ENCODE data around the gene YBEY.

Gene YBEY

DNA sequence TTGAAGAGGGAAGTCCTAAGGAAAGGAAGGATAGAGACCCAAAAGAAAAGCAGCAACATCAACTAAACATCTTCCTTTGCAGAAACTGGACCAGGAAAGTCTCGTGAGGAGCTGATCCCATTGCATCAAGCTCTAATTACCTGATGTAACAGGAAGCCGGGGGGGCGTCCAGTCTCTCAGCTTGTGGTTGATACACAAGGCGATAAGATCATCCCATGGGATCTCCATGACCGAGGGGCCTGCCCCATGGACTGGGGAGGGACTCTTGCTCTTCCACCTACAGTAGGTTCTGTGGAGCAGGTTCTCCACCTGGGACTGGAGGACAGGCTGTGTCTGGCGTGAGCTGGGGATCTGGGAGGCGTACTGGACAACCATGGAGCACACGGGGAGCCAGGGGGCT, 42.8 kb upstream of the YBEY start:
- Histone ChIP-seq H3K4me1 (ENCODE audit: control insufficient read depth, insufficient read depth, low read length) (no peaks in the 10 kb centered on the region), H3K4me3 (ENCODE audit: low read depth, low read length) (no peak overlapping the region), H3K9me3 (ENCODE audit: control insufficient read depth, insufficient read depth, low read depth, low read length) (no peaks in the 10 kb centered on the region), H3K36me3 (ENCODE audit: control insufficient read depth in 2 of 2, insufficient read depth in 1 of 2, low read length in 2 of 2) (peaks cover 61 to 95% of the 10 kb centered on the region in 2 experiments), H3K27ac (ENCODE audit: extremely low read depth, low read depth, low read length) (no peak overlapping the region)
- ChIA-PET CTCF (interaction anchor here (1.4 kb wide), 1 partner anchor 9 kb away, joined by 3 read pairs; no protein-coding TSS in a partner anchor), POLR2A (interaction anchor here (1.2 kb wide), 1 partner anchor 11 kb away, joined by 3 read pairs; no protein-coding TSS in a partner anchor)
- no peak for TF ChIP-seq ZSCAN5A (tag by site-specific recombination; IDR thresholded peaks at IDR 0.05)
- no peak for TF ChIP-seq ZNF629 (tag by site-specific recombination; IDR thresholded peaks at IDR 0.05)
- no peak for TF ChIP-seq ZNF624 (tag by site-specific recombination; IDR thresholded peaks at IDR 0.05)
- no peak for TF ChIP-seq ZEB2 (tag by site-specific recombination; IDR thresholded peaks at IDR 0.05)
- no peak for TF ChIP-seq ZNF785 (tag by site-specific recombination; IDR thresholded peaks at IDR 0.05)
- no peak for TF ChIP-seq ZNF544 (tag by site-specific recombination; IDR thresholded peaks at IDR 0.05)
- no peak for TF ChIP-seq ZNF121 (tag by site-specific recombination; IDR thresholded peaks at IDR 0.05)
- no peak for TF ChIP-seq ZNF324 (tag by site-specific recombination; IDR thresholded peaks at IDR 0.05)
- no peak for TF ChIP-seq GLI4 (tag by site-specific recombination; IDR thresholded peaks at IDR 0.05)
- no peak for TF ChIP-seq ZNF366 (tag by site-specific recombination; conservative IDR thresholded peaks at IDR 0.05)
- TF ChIP-seq, protein P1, sequence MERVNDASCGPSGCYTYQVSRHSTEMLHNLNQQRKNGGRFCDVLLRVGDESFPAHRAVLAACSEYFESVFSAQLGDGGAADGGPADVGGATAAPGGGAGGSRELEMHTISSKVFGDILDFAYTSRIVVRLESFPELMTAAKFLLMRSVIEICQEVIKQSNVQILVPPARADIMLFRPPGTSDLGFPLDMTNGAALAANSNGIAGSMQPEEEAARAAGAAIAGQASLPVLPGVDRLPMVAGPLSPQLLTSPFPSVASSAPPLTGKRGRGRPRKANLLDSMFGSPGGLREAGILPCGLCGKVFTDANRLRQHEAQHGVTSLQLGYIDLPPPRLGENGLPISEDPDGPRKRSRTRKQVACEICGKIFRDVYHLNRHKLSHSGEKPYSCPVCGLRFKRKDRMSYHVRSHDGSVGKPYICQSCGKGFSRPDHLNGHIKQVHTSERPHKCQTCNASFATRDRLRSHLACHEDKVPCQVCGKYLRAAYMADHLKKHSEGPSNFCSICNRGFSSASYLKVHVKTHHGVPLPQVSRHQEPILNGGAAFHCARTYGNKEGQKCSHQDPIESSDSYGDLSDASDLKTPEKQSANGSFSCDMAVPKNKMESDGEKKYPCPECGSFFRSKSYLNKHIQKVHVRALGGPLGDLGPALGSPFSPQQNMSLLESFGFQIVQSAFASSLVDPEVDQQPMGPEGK (tag by site-specific recombination; IDR thresholded peaks at IDR 0.05): peak; percentile 34
- peak; percentile 90 for TF ChIP-seq GLIS1 (tag by site-specific recombination; IDR thresholded peaks at IDR 0.05)
- no peak for TF ChIP-seq ZNF16 (tag by site-specific recombination; IDR thresholded peaks at IDR 0.05; ENCODE audit: low read depth)
- peak; percentile 43; the same call in 1 of the 2 replicates for TF ChIP-seq ZNF341 (tag by site-specific recombination; IDR thresholded peaks at IDR 0.05; ENCODE audit: low read depth)

GRCh38 chr21:46243960-46244361, 42.2 kb upstream of the YBEY start:
- ChIA-PET CTCF (interaction anchor here (1.4 kb wide), 1 partner anchor 10 kb away, joined by 3 read pairs; no protein-coding TSS in a partner anchor), POLR2A (interaction anchor here (1.2 kb wide), 1 partner anchor 10 kb away, joined by 3 read pairs; no protein-coding TSS in a partner anchor)
- Histone ChIP-seq H3K27ac (ENCODE audit: extremely low read depth, low read depth, low read length) (no peak overlapping the region), H3K4me3 (ENCODE audit: low read depth, low read length) (no peak overlapping the region), H3K36me3 (ENCODE audit: control insufficient read depth in 2 of 2, insufficient read depth in 1 of 2, low read length in 2 of 2) (peaks cover 56 to 94% of the 10 kb centered on the region in 2 experiments), H3K9me3 (ENCODE audit: control insufficient read depth, insufficient read depth, low read depth, low read length) (no peaks in the 10 kb centered on the region), H3K4me1 (ENCODE audit: control insufficient read depth, insufficient read depth, low read length) (no peaks in the 10 kb centered on the region)
- TF ChIP-seq ZNF555 (tag by site-specific recombination; conservative IDR thresholded peaks at IDR 0.05) (no peak), SP2 (tag by site-specific recombination; IDR thresholded peaks at IDR 0.05) (no peak), ZNF658 (tag by site-specific recombination; IDR thresholded peaks at IDR 0.05) (no peak), ZBTB44 (tag by site-specific recombination; IDR thresholded peaks at IDR 0.05) (no peak), ZFP41 (tag by site-specific recombination; IDR thresholded peaks at IDR 0.05; ENCODE audit: borderline replicate concordance) (no peak), IKZF3 (tag by site-specific recombination; IDR thresholded peaks at IDR 0.05) (no peak), ZNF148 (tag by site-specific recombination; IDR thresholded peaks at IDR 0.05; ENCODE audit: borderline replicate concordance) (no peak), ZNF561 (tag by site-specific recombination; IDR thresholded peaks at IDR 0.05; ENCODE audit: borderline replicate concordance) (no peak), ZSCAN30 (tag by site-specific recombination; IDR thresholded peaks at IDR 0.05) (no peak), KLF9 (tag by site-specific recombination; IDR thresholded peaks at IDR 0.05; ENCODE audit: low read depth) (no peak), ZNF600 (tag by site-specific recombination; IDR thresholded peaks at IDR 0.05) (no peak), ZNF335 (tag by site-specific recombination; conservative IDR thresholded peaks at IDR 0.05) (no peak)
- TF ChIP-seq, protein P2, sequence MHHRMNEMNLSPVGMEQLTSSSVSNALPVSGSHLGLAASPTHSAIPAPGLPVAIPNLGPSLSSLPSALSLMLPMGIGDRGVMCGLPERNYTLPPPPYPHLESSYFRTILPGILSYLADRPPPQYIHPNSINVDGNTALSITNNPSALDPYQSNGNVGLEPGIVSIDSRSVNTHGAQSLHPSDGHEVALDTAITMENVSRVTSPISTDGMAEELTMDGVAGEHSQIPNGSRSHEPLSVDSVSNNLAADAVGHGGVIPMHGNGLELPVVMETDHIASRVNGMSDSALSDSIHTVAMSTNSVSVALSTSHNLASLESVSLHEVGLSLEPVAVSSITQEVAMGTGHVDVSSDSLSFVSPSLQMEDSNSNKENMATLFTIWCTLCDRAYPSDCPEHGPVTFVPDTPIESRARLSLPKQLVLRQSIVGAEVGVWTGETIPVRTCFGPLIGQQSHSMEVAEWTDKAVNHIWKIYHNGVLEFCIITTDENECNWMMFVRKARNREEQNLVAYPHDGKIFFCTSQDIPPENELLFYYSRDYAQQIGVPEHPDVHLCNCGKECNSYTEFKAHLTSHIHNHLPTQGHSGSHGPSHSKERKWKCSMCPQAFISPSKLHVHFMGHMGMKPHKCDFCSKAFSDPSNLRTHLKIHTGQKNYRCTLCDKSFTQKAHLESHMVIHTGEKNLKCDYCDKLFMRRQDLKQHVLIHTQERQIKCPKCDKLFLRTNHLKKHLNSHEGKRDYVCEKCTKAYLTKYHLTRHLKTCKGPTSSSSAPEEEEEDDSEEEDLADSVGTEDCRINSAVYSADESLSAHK (tag by site-specific recombination; IDR thresholded peaks at IDR 0.05): no peak
